ENCODE results near the gene ANKHD1. TPM values are rescaled to one million over a fixed set of nuclear protein-coding genes. Genes with fewer than 3 reads are reported as not detected.

The ANKHD1 gene
- total RNA-seq, 1 donor from 2014 or later, result 77.1 TPM

DNA sequence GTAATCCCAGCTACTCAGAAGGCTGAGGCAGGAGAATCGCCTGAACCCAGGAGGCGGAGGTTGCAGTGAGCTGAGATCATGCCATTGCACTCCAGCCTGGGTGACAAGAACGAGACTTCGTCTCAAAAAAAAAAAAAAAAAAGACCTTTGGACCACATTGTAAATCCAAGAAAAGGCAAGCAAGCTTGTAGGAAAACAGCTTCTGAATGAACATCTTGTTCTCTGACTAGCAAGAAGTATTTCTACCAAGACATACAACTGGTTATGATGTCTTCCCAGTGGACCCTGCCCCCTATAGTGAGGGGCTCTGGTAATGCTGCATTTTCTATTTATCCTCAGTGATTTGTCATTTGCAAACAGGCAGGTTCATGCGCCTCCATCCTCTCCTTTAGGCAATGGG is 141.3 kb downstream of the ANKHD1 start:
- DNase-seq (ENCODE audit: low read depth) (no peak), FAIRE-seq (no peak)
- H3K36me3 ChIP-seq (ENCODE audit: control insufficient read depth, insufficient read depth, low read length), result peaks cover 9% of the 10 kb centered on the region
- H3K27me3 ChIP-seq (ENCODE audit: control insufficient read depth, insufficient read depth, low read length), result no peaks in the 10 kb centered on the region
- TF ChIP-seq CTCF (IDR thresholded peaks at IDR 0.05; ENCODE audit: insufficient read depth, low read length, severe bottlenecking), result no peak
- no peak overlapping the region for H3K4me3 ChIP-seq (ENCODE audit: low read depth, low read length)

- no peak overlapping the region for H3K4me3 ChIP-seq (ENCODE audit: low read depth, low read length)
- FAIRE-seq, result no peak
- H3K27me3 ChIP-seq (ENCODE audit: control insufficient read depth, insufficient read depth, low read length), result no peaks in the 10 kb centered on the region
- no peak for TF ChIP-seq CTCF (IDR thresholded peaks at IDR 0.05; ENCODE audit: insufficient read depth, low read length, severe bottlenecking)
- DNase-seq (ENCODE audit: low read depth), result no peak
- H3K36me3 ChIP-seq (ENCODE audit: control insufficient read depth, insufficient read depth, low read length), result peaks cover 10% of the 10 kb centered on the region
Measured at GRCh38 chr5:140544986-140545385, 143.4 kb downstream of the ANKHD1 start.

GRCh38 chr5:140545606-140546005 is 144.0 kb downstream of the ANKHD1 start:
- FAIRE-seq, result no peak
- H3K36me3 ChIP-seq (ENCODE audit: control insufficient read depth, insufficient read depth, low read length), result peaks cover 15% of the 10 kb centered on the region

DNA sequence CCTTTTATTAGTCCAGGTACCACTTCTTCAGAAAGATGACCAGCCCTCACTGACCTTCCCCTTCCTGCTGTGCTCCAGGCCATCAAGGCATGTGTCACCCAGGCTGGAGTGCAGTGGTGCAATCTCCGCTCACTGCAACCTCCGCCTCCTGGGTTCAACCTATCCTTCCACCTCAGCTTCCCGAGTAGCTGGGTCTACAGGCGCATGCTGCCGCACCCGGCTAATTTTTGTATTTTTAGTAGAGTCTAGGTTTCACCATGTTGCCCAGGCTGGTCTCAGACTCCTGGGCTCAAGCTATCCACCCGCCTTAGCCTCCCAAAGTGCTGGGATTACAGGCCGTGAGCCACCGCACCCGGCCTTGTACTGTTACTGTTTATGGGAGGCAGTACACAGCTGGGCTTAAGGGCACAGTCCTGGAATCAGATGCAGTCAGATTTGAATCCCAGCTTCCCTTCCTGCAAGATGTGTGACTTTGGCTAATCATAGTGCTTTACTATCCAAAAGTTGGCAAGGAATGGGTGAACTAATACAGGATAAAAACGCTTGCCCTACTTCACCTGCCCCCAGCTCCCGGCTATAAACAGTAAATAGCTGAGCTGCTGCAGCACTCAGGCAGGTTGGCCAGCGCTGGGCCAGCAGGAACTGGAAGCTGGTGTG is 145.3 kb downstream of the ANKHD1 start:
- DNase-seq (ENCODE audit: low read depth) (no peak), FAIRE-seq (no peak)
- Histone ChIP-seq H3K36me3 (ENCODE audit: control insufficient read depth, insufficient read depth, low read length) (peaks cover 23% of the 10 kb centered on the region), H3K4me3 (ENCODE audit: low read depth, low read length) (no peak overlapping the region), H3K27me3 (ENCODE audit: control insufficient read depth, insufficient read depth, low read length) (no peaks in the 10 kb centered on the region)
- TF ChIP-seq CTCF (IDR thresholded peaks at IDR 0.05; ENCODE audit: insufficient read depth, low read length, severe bottlenecking), result no peak

More at GRCh38 chr5:140545606-140546005, 144.0 kb downstream of the ANKHD1 start:
- no peak for DNase-seq (ENCODE audit: low read depth)
- H3K4me3 ChIP-seq (ENCODE audit: low read depth, low read length), result no peak overlapping the region
- no peaks in the 10 kb centered on the region for H3K27me3 ChIP-seq (ENCODE audit: control insufficient read depth, insufficient read depth, low read length)
- TF ChIP-seq CTCF (IDR thresholded peaks at IDR 0.05; ENCODE audit: insufficient read depth, low read length, severe bottlenecking), result no peak

DNA sequence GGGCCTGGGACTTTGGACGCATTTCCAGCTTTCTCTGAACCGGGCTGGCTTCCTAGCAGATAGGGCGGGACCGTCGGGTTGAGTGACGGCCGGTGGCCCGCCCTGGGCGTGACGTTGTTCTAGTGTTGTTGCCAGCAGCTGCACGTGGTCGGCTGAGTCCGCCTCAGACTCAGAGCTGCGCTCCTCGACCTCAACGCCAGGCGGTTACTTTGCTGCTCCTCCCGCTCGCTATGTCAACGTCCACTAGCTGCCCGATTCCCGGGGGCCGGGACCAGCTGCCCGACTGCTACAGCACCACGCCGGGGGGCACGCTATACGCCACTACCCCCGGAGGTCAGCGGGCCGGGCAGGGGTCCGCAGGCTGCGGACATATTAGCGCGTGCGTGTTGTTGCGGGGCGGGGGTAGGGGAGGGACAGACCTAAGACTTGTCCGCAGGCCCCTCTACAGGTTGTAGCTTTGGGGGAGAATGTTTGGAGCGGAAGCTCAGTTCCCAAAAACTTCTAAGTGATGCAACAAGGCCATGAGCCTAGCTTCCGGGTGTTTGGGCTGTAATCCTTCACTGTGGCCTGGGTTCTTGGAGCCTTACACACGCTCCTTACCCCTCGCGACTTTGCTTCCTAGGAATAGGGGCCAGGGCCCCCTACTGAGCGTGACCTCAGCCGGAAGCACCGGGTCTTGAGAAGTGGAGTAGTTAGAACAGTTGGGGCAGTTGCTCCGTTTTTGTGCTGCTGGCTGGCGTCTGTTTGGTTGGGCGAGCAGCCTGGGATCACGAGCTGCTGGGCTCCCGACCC is 146.1 kb downstream of the ANKHD1 start, which contains the start of gene EIF4EBP3:
TSS of gene EIF4EBP3 (plus strand) at position 155 of the 792 bp plus-strand sequence. CDS start at position 231, 76 bp downstream.
- no peaks in the 10 kb centered on the region for H3K27me3 ChIP-seq (ENCODE audit: control insufficient read depth, insufficient read depth, low read length)
- H3K4me3 ChIP-seq (ENCODE audit: low read depth, low read length), result peak within 1 kb of the TSS; percentile 47
- H3K36me3 ChIP-seq (ENCODE audit: control insufficient read depth, insufficient read depth, low read length), result peaks cover 22% of the 10 kb centered on the region
- TF ChIP-seq CTCF (IDR thresholded peaks at IDR 0.05; ENCODE audit: insufficient read depth, low read length, severe bottlenecking), result peak; percentile 81
- DNase-seq (ENCODE audit: low read depth), result peak; percentile 86
- FAIRE-seq, result peak; percentile 81
